ENCODE data around the gene HLA-A. TPM values are rescaled to one million over a fixed set of nuclear protein-coding genes. Genes with fewer than 3 reads are reported as not detected.

Gene HLA-A
- polyA plus RNA-seq, 1 experiment: 368 TPM

GRCh38 chr6:29953001-29953441 is 10.7 kb downstream of the HLA-A start:
- TF ChIP-seq CTCF (IDR thresholded peaks at IDR 0.05; ENCODE audit: low read depth, low read length): no peak
- H3K27me3 ChIP-seq (ENCODE audit: control insufficient read depth, insufficient read depth, low read length): no peaks in the 10 kb centered on the region
- peak; percentile 41 for DNase-seq (ENCODE audit: low read depth, low spot score)
- ChIA-PET CTCF (no interaction called here), POLR2A (interaction anchor here (0.8 to 2.5 kb wide), 2 partner anchors 9 to 12 kb away, joined by 3 to 12 read pairs; no protein-coding TSS in a partner anchor)
- H3K9me3 ChIP-seq (ENCODE audit: control insufficient read depth, insufficient read depth, low read length): peaks cover 4% of the 10 kb centered on the region; the same call in 1 of the 2 replicates
- H3K4me3 ChIP-seq (ENCODE audit: low read depth, low read length): no peak overlapping the region
- H3K27ac ChIP-seq (ENCODE audit: low read depth, low read length): peak overlapping the region; percentile 42

DNA sequence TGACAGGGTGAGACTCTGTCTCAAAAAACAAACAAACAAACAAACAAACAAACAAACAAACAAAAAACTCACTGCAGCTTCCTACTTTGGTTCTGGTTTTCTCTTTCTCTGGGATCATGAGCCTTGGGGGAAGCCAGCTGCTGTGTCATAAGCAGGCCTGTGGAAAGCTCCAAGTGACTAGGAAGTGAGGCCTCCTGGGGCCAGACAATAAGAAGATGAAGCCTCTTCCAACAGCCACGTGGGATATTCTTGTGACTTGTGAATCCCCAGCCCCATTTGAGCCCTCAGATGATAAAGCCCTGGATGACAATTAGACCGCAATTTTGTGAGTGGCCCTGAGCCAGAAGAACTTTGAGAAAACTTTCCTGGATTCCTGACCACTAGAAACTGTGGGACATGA is 11.4 kb downstream of the HLA-A start:
- peak overlapping the region; percentile 21 for H3K27ac ChIP-seq (ENCODE audit: low read depth, low read length)
- H3K9me3 ChIP-seq (ENCODE audit: control insufficient read depth, insufficient read depth, low read length): peaks cover 4% of the 10 kb centered on the region; the same call in 1 of the 2 replicates
- H3K27me3 ChIP-seq (ENCODE audit: control insufficient read depth, insufficient read depth, low read length): no peaks in the 10 kb centered on the region
- no peak for TF ChIP-seq CTCF (IDR thresholded peaks at IDR 0.05; ENCODE audit: low read depth, low read length)
- H3K4me3 ChIP-seq (ENCODE audit: low read depth, low read length): no peak overlapping the region
- no peak for DNase-seq (ENCODE audit: low read depth, low spot score)
- ChIA-PET POLR2A (interaction anchor here (2.5 kb wide), 1 partner anchor 11 kb away, joined by 12 read pairs; no protein-coding TSS in a partner anchor), CTCF (no interaction called here)

DNA sequence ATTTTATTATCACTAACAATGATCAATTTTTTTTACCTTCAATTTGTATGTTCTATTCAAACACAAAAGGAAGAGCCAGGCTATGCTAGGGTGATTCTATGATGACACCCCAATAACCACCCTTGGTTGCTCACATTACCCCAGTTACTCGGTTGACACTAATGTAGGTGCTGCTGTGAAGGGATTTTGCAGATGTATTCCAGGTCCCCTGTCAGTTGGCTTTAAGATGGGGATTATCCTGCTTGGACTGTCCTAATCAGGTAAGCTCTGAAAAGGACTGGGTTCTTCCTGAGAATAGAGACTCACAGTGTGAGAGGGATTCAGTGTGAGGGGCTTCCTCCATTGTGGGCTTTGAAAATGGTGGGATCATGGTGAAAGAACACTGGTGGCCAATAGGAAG is 11.9 kb downstream of the HLA-A start:
- no peak for TF ChIP-seq CTCF (IDR thresholded peaks at IDR 0.05; ENCODE audit: low read depth, low read length)
- ChIA-PET CTCF (no interaction called here), POLR2A (interaction anchor here (2.5 kb wide), 1 partner anchor 11 kb away, joined by 12 read pairs; no protein-coding TSS in a partner anchor)
- peaks cover 4% of the 10 kb centered on the region; the same call in 1 of the 2 replicates for H3K9me3 ChIP-seq (ENCODE audit: control insufficient read depth, insufficient read depth, low read length)
- DNase-seq (ENCODE audit: low read depth, low spot score): no peak
- no peak overlapping the region for H3K4me3 ChIP-seq (ENCODE audit: low read depth, low read length)
- no peak overlapping the region for H3K27ac ChIP-seq (ENCODE audit: low read depth, low read length)
- H3K27me3 ChIP-seq (ENCODE audit: control insufficient read depth, insufficient read depth, low read length): no peaks in the 10 kb centered on the region

- no peak for DNase-seq (ENCODE audit: low read depth, low spot score)
- H3K27me3 ChIP-seq (ENCODE audit: control insufficient read depth, insufficient read depth, low read length): no peaks in the 10 kb centered on the region
- TF ChIP-seq CTCF (IDR thresholded peaks at IDR 0.05; ENCODE audit: low read depth, low read length): no peak
- CTCF ChIA-PET: interaction anchor here (0.6 kb wide), 1 partner anchor 81 kb away, joined by 3 read pairs; no protein-coding TSS in a partner anchor
- peaks cover 4% of the 10 kb centered on the region; the same call in 1 of the 2 replicates for H3K9me3 ChIP-seq (ENCODE audit: control insufficient read depth, insufficient read depth, low read length)
- H3K4me3 ChIP-seq (ENCODE audit: low read depth, low read length): no peak overlapping the region
- no peak overlapping the region for H3K27ac ChIP-seq (ENCODE audit: low read depth, low read length)
- POLR2A ChIA-PET: no interaction called here
Measured at GRCh38 chr6:29955783-29956182, 13.5 kb downstream of the HLA-A start.

DNA sequence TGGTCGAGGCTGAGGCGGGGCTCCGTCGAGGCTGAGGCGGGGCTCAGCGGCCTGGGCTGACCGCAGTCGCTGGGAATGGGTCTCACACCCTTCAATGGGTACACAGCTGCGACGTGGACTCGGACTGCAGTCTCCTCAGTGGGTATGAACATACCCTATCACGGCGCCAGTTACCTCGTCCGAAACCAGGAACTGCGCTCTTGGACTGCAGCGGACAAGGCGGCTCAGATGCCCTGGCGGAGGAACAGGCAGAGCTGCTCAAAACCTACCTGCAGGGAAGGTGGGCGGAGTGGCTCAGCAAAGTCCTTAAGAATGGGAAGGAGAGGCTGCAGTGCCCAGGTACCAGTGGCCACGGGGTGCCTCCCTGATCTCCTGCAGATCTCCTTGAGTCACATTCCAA is 14.2 kb downstream of the HLA-A start:
- no peak for DNase-seq (ENCODE audit: low read depth, low spot score)

More for the DNA sequence above, 14.2 kb downstream of the HLA-A start:
- Histone ChIP-seq H3K4me3 (ENCODE audit: low read depth, low read length) (no peak overlapping the region), H3K27ac (ENCODE audit: low read depth, low read length) (no peak overlapping the region), H3K9me3 (ENCODE audit: control insufficient read depth, insufficient read depth, low read length) (peaks cover 4% of the 10 kb centered on the region; the same call in 1 of the 2 replicates), H3K27me3 (ENCODE audit: control insufficient read depth, insufficient read depth, low read length) (no peaks in the 10 kb centered on the region)
- ChIA-PET POLR2A (no interaction called here), CTCF (no interaction called here)
- no peak for TF ChIP-seq CTCF (IDR thresholded peaks at IDR 0.05; ENCODE audit: low read depth, low read length)
